GM21367 (cell line): Measurements from ENCODE around the gene LARP1.
"Not testable (repeated sequence)": the region's sequence is repeated elsewhere in the genome, so short reads cannot be mapped to it uniquely, and the experiment has no call there.

Experiments used
- ATAC-seq: cut with Tn5 transposase; IDR thresholded peaks from one replicate; pipeline ENCODE4 v1.9.1; 2021; ENCODE audit not compliant: unreplicated experiment

LARP1 gene

GRCh38 chr5:154820383-154820782 lies 65.2 kb downstream of the LARP1 start:
- no peak for ATAC-seq

- ATAC-seq, result not testable (repeated sequence)
Observed at GRCh38 chr5:154822896-154823295, 67.7 kb downstream of the LARP1 start.

GRCh38 chr5:154823605-154824004 lies 68.4 kb downstream of the LARP1 start:
- ATAC-seq, result no peak

GRCh38 chr5:154824070-154824469 lies 68.9 kb downstream of the LARP1 start:
- no peak for ATAC-seq

- no peak for ATAC-seq
Observed at GRCh38 chr5:154829181-154829588, 74.0 kb downstream of the LARP1 start.

GRCh38 chr5:154829589-154830218 lies 74.5 kb downstream of the LARP1 start:
- ATAC-seq, result no peak

GRCh38 chr5:154830219-154830595 lies 75.0 kb downstream of the LARP1 start:
- no peak for ATAC-seq

GRCh38 chr5:154830596-154830995 lies 75.4 kb downstream of the LARP1 start:
- ATAC-seq, result no peak

- ATAC-seq, result no peak
Observed at GRCh38 chr5:154831451-154831850, 76.3 kb downstream of the LARP1 start.

- not testable (repeated sequence) for ATAC-seq
Observed at GRCh38 chr5:154832804-154833203, 77.6 kb downstream of the LARP1 start.

- ATAC-seq, result no peak
Observed at GRCh38 chr5:154834053-154834452, 78.9 kb downstream of the LARP1 start.

- ATAC-seq, result not testable (repeated sequence)
Observed at GRCh38 chr5:154835701-154836052, 80.5 kb downstream of the LARP1 start.

- no peak for ATAC-seq
Observed at GRCh38 chr5:154836225-154836624, 81.0 kb downstream of the LARP1 start.

GRCh38 chr5:154837009-154837901 lies 82.1 kb downstream of the LARP1 start:
- ATAC-seq, result no peak

- no peak for ATAC-seq
Observed at GRCh38 chr5:154840435-154841272, 85.5 kb downstream of the LARP1 start.

GRCh38 chr5:154841273-154841661 lies 86.1 kb downstream of the LARP1 start:
- ATAC-seq, result no peak

- no peak for ATAC-seq
Observed at GRCh38 chr5:154842689-154843530, 87.7 kb downstream of the LARP1 start.

GRCh38 chr5:154844809-154845208 lies 89.6 kb downstream of the LARP1 start:
- no peak for ATAC-seq

- no peak for ATAC-seq
Observed at GRCh38 chr5:154849264-154849785, 94.1 kb downstream of the LARP1 start.

- ATAC-seq, result no peak
Observed at GRCh38 chr5:154849791-154850201, 94.6 kb downstream of the LARP1 start.
